Stimulated activated CD8-positive, alpha-beta memory T cell treated with anti-CD3 and anti-CD28 coated beads, Interleukin-2, amount 100 ng/mL, for 1 hour (primary cell): ENCODE results near the gene MYH11.
"Not testable (repeated sequence)": the region's sequence is repeated elsewhere in the genome, so short reads cannot be mapped to it uniquely, and the experiment has no call there.

Experiments
- DNase-seq, 2 donors: peaks; one replicate each; pipeline ENCODE4 v3.0.0-alpha.2; 2020; ENCODE audit warnings: low read depth in 2 of 2

MYH11 gene

DNA sequence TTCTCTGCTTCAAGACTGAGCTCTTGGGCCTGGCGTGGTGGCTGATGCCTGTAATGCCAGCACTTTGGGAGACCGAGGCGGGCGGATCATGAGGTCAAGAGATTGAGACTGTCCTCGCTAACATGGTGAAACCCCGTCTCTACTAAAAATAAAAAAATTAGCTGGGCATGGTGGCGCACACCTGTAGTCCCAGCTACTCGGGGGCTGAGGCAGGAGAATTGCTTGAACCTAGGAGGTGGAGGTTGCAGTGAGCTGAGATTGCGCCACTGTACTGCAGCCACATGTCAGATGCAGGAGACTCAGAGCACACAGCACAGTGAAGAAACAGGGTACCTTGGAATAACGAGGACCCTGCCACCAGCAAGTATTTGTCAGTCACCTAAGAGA, 184.7 kb downstream of the MYH11 start:
- not testable (repeated sequence) for DNase-seq

- DNase-seq, result no peak
Measured at GRCh38 chr16:15671530-15672117, 185.2 kb downstream of the MYH11 start.

DNA sequence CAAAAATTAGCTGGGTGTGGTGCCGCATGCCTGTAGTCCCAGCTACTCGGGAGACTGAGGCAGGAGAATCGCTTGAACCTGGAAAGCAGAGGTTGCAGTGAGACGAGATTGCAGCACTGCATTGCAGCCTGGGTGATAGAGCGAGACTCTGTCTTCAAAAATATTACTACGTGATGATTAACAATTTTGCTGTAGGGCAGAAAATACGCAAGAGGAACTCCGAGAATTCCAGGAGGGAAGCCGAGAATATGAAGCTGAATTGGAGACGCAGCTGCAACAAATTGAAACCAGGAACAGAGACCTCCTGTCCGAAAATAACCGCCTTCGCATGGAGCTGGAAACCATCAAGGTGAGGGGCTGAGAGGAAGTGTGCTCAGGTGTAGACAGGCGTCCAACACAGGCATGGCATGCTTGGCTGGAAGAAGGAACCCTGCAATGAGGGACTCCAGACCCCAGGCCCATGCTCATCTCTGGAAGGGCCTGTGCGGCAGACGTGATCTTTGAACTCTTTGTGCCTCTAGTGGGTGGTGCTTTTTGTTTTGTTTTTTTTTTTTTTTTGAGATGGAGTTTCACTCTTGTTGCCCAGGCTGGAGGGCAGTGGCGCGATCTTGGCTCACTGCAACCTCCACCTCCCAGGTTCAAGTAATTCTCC, 189.6 kb downstream of the MYH11 start:
- DNase-seq, result no peak

DNA sequence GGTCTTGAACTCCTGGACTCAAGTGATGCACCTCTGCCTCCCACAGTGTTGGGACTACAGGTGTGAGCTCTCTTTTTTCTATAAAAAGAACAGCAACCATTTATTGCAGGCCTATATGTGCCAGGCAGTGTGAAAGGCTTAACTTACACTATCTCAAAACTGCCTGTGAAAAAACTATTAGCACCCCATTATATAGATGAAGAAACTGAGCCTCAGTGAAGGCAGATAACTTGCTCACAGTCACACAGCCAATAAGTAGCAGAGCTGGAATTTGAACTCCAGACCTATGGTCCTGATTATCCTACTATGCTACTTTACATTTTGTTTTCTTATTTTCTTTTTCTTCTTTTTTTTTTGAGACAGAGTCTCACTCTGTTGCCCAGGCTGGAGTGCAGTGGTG, 191.7 kb downstream of the MYH11 start:
- DNase-seq, result no peak

GRCh38 chr16:15660203-15660601, 196.6 kb downstream of the MYH11 start:
- no peak for DNase-seq

GRCh38 chr16:15658556-15658955, 198.3 kb downstream of the MYH11 start:
- DNase-seq, result no peak

DNA sequence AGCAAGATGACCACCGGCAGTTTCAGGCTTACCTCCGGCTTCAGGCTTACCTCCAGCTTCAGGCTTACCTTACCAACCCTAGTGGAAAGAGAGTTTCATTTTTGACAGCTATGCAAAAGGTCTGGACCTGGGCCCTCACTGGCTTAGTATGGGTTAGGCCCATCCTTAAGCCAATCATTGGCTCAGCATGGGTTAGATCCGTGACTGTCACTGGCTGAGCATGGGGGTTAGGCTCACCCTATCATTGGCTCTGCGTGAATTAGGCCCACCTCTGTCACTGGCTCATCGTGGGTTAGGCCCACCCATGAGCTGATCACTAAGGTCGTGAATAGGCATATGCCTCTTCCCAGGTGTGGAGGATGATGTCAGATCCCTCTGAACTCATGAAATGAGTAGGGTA, 198.7 kb downstream of the MYH11 start:
- DNase-seq, result no peak

GRCh38 chr16:15655561-15655960, 201.3 kb downstream of the MYH11 start:
- not testable (repeated sequence) for DNase-seq

DNA sequence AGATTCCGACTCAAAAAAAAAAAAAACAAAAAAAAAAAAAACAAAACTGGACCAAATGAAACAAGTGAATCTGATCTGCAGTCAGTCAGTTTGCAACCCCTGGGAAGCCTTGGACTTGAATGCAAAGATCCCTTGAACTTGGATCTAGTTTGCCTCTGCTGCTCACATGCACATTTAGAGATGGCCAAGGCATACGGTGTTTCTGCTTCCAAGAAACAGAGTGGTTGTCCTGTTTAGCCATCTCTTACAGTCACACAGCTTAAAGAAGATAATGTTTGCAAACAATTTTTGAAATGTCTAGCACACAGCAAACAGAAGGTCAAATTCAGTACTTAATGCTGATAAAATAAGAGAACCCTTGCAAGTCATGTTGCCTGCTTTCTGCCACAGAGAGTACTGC, 202.2 kb downstream of the MYH11 start:
- DNase-seq, result no peak

DNA sequence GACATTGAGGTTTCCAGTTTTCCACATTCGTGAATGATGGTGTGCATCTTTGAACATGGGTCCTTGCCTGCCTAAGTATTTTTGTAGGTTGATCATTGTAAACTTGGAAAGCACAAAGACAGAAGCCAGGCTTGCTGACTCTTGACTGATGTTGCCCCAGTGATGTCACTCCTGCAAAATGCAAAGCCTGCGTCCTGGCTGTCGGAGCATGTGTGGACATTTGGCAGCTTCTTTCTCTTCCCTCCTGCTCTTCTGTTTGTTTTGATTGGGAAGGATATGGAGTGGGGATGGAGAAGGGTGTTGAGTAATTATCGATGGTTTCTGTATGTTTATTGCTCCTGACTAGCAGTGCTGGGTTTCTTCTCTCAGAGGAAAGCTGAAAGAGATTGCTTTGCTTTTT, 203.6 kb downstream of the MYH11 start:
- DNase-seq, result no peak
